ENCODE data around the gene ARHGDIB.

DNA sequence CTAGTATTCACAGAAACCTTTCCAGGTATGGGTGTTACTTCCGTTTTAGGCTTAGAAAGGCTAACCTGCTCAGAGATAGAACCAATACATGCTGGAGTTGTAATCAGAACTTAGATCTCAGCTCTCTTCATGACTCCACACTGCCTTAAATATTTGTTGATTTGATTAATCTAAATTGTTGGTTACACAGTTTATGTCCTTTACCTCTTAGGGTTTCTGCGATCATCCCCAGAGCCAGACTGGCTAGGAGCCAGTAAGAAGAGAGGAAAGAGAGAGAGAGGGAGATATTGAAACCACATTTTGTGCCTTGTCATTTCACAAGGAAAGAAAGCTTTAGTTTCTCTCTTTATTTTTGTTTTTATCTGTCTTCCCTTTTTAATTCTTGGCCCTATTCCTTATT lies 58.9 kb downstream of the ARHGDIB start:
- TF ChIP-seq, protein P1, sequence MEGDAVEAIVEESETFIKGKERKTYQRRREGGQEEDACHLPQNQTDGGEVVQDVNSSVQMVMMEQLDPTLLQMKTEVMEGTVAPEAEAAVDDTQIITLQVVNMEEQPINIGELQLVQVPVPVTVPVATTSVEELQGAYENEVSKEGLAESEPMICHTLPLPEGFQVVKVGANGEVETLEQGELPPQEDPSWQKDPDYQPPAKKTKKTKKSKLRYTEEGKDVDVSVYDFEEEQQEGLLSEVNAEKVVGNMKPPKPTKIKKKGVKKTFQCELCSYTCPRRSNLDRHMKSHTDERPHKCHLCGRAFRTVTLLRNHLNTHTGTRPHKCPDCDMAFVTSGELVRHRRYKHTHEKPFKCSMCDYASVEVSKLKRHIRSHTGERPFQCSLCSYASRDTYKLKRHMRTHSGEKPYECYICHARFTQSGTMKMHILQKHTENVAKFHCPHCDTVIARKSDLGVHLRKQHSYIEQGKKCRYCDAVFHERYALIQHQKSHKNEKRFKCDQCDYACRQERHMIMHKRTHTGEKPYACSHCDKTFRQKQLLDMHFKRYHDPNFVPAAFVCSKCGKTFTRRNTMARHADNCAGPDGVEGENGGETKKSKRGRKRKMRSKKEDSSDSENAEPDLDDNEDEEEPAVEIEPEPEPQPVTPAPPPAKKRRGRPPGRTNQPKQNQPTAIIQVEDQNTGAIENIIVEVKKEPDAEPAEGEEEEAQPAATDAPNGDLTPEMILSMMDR (conservative IDR thresholded peaks at IDR 0.05; ENCODE audit: low read length), result no peak
- no peak for TF ChIP-seq EZH2phosphoT487 (IDR thresholded peaks at IDR 0.05; ENCODE audit: borderline replicate concordance, low read depth, low read length)

Measured in OCI-LY7 (cell line).